GM18951 (cell line): ENCODE results near the gene EIF2AK3.
"Not testable (repeated sequence)": the region's sequence is repeated elsewhere in the genome, so short reads cannot be mapped to it uniquely, and the experiment has no call there.

Experiments used
- POLR2A ChIP-seq: IDR thresholded peaks from 4 replicates; pipeline ENCODE4 v1.6.1; 2011; ENCODE audit warnings: mild to moderate bottlenecking; ENCODE audit not compliant: insufficient read length, insufficient read depth; ENCODE audit errors: extremely low read depth
- in situ Hi-C: fragments of 300-500 bp; cut with MboI; formaldehyde crosslinking; loops from one replicate; pipeline ENCODE4 v1.12.0; 2022; ENCODE audit warnings: low sequenced_read_pairs, mixed read lengths, inconsistent platforms; ENCODE audit not compliant: unreplicated experiment

The EIF2AK3 gene

GRCh38 chr2:88626171-88627054, 851 bp downstream of the EIF2AK3 start:
- in situ Hi-C loops = no loop called here
- no peak for TF ChIP-seq POLR2A

- TF ChIP-seq POLR2A = no peak
- in situ Hi-C loops = no loop called here
Measured at GRCh38 chr2:88624477-88624876, 2.8 kb downstream of the EIF2AK3 start.

GRCh38 chr2:88623831-88624465, 3.3 kb downstream of the EIF2AK3 start:
- in situ Hi-C loops = not testable (repeated sequence)

DNA sequence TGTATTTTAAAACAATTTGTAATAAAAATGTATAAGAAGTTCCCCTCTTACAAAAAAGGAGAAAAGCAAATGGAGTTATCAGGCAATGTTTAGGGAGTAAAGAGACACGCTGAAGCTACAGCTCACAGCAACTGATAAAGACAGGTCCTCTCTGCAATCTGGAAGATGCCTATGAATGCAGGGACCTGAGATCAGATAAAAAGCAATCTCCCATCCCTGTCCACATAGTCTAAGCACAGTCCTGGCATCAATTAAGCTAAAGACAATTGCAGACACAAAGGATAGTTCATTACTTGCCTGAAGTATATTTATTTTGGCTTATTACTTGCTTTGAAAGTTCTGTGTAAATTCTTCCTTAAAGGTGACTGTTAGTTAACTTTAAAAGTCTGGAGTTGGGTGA, 5.0 kb downstream of the EIF2AK3 start:
- in situ Hi-C loops = no loop called here
- no peak for TF ChIP-seq POLR2A

DNA sequence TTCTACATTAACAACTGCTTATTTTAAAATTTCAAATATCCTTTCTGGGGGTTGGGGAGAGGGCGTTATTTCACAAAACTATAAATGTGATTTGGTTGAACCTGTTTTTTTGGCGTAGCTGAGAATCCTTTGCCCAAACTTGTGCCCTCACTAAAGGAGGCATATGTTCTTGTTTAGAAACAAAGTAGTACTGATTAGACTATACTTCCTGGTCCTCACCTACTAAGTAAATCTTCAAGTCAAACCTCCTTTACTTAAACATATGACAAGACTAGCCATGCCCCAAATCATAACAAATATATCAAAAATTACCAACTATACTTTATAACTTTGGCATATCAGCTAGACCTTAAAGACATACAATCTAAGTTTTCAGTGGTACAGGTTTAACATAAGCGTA, 5.8 kb downstream of the EIF2AK3 start:
- in situ Hi-C loops = no loop called here
- TF ChIP-seq POLR2A = no peak

- no peak for TF ChIP-seq POLR2A
- in situ Hi-C loops = no loop called here
Measured at GRCh38 chr2:88620015-88620414, 7.2 kb downstream of the EIF2AK3 start.

DNA sequence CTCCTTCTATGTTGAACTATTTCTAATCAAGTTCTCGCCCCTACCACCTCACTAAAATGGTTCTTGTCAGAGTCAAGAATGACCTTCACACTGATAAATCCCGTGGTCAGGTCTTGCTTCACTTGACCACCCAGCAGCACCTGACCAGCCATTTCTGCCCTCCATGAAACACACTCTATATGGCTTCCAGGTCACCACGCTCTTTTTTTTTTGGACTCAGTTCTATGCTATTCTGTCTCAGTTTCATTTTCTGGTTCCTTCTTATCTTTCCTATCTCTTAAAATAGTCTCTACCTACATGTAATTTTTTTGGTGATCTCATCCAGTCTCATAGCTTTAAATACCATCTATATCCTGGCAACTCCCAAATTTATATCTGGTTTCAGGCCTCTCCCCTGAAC, 11.4 kb downstream of the EIF2AK3 start:
- in situ Hi-C loops = no loop called here
- TF ChIP-seq POLR2A = no peak

DNA sequence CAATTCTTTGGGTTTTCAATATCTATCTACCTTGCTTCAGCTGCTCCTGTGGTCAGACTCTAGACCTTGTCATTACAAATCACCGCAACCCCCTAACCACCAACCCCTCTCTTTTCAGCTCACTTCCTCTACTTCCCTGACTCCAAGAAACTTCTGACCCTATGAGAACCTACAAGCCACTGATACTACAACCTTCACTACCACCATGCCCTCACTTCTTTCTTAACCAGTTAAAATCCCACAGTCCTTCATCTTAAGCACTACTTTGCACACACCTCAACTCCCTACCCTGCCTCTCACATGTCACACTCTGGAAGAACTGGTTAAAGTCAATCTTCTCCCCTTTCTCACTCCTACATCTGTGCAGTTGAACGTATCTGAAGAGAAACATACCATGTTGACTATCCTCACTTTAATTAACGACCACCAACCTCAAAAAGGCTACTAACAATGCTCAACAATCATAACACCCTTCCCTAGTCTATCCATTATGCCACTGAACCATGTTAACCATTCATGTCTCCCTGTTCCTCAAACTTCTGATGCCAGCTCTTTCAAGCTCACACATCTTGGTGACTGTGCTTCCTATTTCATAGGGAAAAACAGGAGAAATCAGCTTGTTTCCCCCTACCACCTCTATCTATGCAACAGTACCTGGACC, 12.6 kb downstream of the EIF2AK3 start:
- in situ Hi-C loops = no loop called here
- TF ChIP-seq POLR2A = no peak

- no peak for TF ChIP-seq POLR2A
Measured at GRCh38 chr2:88613921-88614320, 13.3 kb downstream of the EIF2AK3 start.

DNA sequence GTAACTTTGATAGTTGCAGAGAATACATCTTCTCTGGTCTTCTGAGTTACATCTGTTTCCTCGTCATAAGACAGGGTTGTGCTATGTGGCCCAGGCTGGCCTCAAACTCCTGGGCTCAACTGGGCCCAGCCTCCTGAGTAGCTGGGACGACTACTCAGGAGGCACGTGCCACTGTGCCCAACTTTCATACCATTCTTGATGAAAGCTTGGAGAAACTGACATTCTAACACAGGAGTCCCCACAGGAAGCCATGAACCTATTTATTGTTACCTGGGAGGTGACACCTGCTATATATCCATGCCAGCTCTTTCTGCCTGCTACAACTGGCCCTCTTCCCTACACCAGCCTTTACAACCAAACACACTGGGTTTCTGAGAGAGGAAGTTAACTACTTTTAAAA, 19.1 kb downstream of the EIF2AK3 start:
- in situ Hi-C loops = no loop called here
- TF ChIP-seq POLR2A = no peak

More at GRCh38 chr2:88613921-88614320, 13.3 kb downstream of the EIF2AK3 start:
- in situ Hi-C loops = no loop called here

GRCh38 chr2:88607416-88607815, 19.8 kb downstream of the EIF2AK3 start:
- in situ Hi-C loops = no loop called here
- no peak for TF ChIP-seq POLR2A

DNA sequence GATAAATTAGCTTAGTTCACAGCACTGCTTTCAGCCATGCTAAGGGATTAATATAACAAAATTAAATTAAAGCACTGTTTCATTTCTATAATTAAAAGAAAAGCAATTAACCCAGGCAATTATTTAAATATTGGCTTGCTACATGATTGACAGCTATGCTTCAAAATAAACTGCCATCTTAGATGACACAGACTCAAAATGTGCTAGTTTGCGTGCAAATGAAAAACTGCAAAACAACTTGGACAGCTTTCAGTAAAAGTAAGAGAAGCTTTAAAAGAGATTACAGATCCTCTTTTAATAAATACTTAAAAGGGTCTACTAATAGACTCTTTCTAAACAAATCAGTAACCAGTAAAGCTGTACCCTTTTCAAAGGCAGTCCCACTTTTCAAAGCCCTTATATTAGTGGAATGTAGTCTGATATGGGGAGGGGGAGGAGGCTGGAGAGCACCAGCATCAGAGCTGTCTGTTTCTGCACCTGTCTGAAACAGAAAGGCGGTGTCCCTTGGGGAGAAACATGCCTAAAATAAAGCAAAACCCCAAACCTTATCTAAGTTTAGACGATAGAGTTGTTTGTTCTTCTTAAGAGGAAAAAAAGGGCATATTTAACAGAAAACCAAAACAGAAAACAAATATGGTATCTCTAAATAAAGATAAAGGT, 20.8 kb downstream of the EIF2AK3 start:
- in situ Hi-C loops = no loop called here
- no peak for TF ChIP-seq POLR2A

DNA sequence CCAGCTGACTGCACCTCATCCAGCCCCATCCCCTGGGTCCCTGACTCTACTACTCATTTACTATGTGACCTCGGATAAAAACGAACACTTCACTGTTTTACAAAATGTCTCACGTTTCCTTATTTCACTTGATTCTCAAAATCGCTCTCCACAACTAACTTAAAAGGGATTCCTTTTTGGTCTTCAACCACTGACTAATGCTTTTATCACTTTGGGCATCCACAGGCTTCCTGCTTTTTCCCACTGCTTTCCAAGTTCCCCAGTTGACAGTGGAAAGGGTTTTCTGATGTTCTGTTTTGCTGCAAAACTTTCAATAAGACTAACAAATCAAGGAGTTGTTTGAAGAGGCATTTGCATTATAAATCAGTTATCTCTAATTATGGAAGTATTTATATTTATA, 24.1 kb downstream of the EIF2AK3 start:
- TF ChIP-seq POLR2A = no peak
- in situ Hi-C loops = no loop called here
